IMR-90 (cell line): ENCODE results near the gene BRAP. TPM values are rescaled to one million over a fixed set of nuclear protein-coding genes. Genes with fewer than 3 reads are reported as not detected.

Source experiments
- ATAC-seq: fragments of 200-7000 bp; cut with Tn5 transposase; 2 replicates; pipeline ENCODE4 v1.9.1; 2020; ENCODE audit warnings: low read depth, mild to moderate bottlenecking, moderate library complexity
- BruUV-seq: library from RNA; stranded (reverse); fragments of 400-500 nt; replicated peaks from 2 replicates; lab custom pipeline; 2021; lab: Mats Ljungman, UMichigan
- CTCF ChIA-PET: fragments of 300-600 bp; formaldehyde crosslinking; extraction: SDS; loops from one replicate; lab custom pipeline; 2021; ENCODE audit warnings: antibody characterized with exemption; lab: Yijun Ruan, JAX
- POLR2A ChIA-PET: fragments of 300-600 bp; sonication (Branson Sonifier 250); formaldehyde crosslinking; loops from one replicate; lab custom pipeline; 2022; ENCODE audit warnings: antibody characterized with exemption; ENCODE audit not compliant: unreplicated experiment; lab: Charles Lee
- DNase-seq: peaks from one replicate; pipeline ENCODE4 v3.0.0; 2013
- H2AFZ ChIP-seq: replicated peaks from 2 replicates; pipeline ENCODE3; 2013; ENCODE audit warnings: low read length, mild to moderate bottlenecking; ENCODE audit not compliant: poor library complexity
- H2AK5ac ChIP-seq: 2 replicates; pipeline ENCODE4 v1.6.1; 2013; ENCODE audit warnings: low read depth, low read length, inconsistent platforms
- H2AK9ac ChIP-seq: replicated peaks from 2 replicates; pipeline ENCODE3; 2013; ENCODE audit warnings: mild to moderate bottlenecking, low read depth, low read length, moderate library complexity; ENCODE audit not compliant: poor library complexity
- H2BK120ac ChIP-seq: 2 replicates; pipeline ENCODE4 v1.6.1; 2013; ENCODE audit warnings: low read depth, low read length, inconsistent platforms
- H2BK15ac ChIP-seq: 3 replicates; pipeline ENCODE4 v1.6.1; 2013; ENCODE audit warnings: low read depth, low read length, inconsistent platforms
- H2BK20ac ChIP-seq: 2 replicates; pipeline ENCODE4 v1.6.1; 2013; ENCODE audit warnings: low read depth, mild to moderate bottlenecking, inconsistent platforms, low read length, moderate library complexity
- H2BK5ac ChIP-seq: 2 replicates; pipeline ENCODE4 v1.6.1; 2013; ENCODE audit warnings: mild to moderate bottlenecking, low read depth, low read length, inconsistent platforms; ENCODE audit not compliant: poor library complexity, severe bottlenecking
- H3K14ac ChIP-seq: replicated peaks from 2 replicates; pipeline ENCODE4 v1.6.1; 2013; ENCODE audit warnings: low read depth, low read length, inconsistent platforms
- H3K18ac ChIP-seq: 2 replicates; pipeline ENCODE4 v1.6.1; 2013; ENCODE audit warnings: low read depth, low read length, control low read depth
- H3K23ac ChIP-seq: 2 replicates; pipeline ENCODE4 v1.6.1; 2013; ENCODE audit warnings: low read depth, low read length, inconsistent platforms
- H3K27ac ChIP-seq: 2 replicates; pipeline ENCODE4 v1.5.1; 2013; ENCODE audit warnings: mild to moderate bottlenecking, control low read depth, low read length; ENCODE audit not compliant: insufficient read depth
- H3K27me3 ChIP-seq: 2 replicates; pipeline ENCODE4 v1.6.1; 2013; ENCODE audit warnings: low read length; ENCODE audit not compliant: control insufficient read depth, insufficient read depth
- H3K36me3 ChIP-seq: 2 replicates; pipeline ENCODE4 v1.6.1; 2013; ENCODE audit warnings: low read length, mixed read lengths; ENCODE audit not compliant: control insufficient read depth, insufficient read depth
- H3K4ac ChIP-seq: 2 replicates; pipeline ENCODE4 v1.6.1; 2013; ENCODE audit warnings: low read depth, low read length, inconsistent platforms
- H3K4me1 ChIP-seq: 2 replicates; pipeline ENCODE4 v1.6.1; 2013; ENCODE audit warnings: low read length, mixed read lengths; ENCODE audit not compliant: control insufficient read depth, insufficient read depth
- H3K4me2 ChIP-seq: 2 replicates; pipeline ENCODE4 v1.6.1; 2013; ENCODE audit warnings: low read depth, mild to moderate bottlenecking, control low read depth, low read length, moderate library complexity
- H3K4me3 ChIP-seq: 2 replicates; pipeline ENCODE4 v1.5.1; 2013; ENCODE audit warnings: low read depth, mild to moderate bottlenecking, control low read depth, low read length, moderate library complexity; ENCODE audit not compliant: insufficient read depth
- H3K56ac ChIP-seq: 2 replicates; pipeline ENCODE4 v1.6.1; 2013; ENCODE audit warnings: low read length, inconsistent platforms; ENCODE audit not compliant: insufficient read depth; ENCODE audit errors: extremely low read depth
- H3K79me1 ChIP-seq, 2 experiments: 2 replicates each; pipeline ENCODE4 v1.6.1; 2013; ENCODE audit warnings: low read length in 2 of 2, inconsistent platforms in 1 of 2, low read depth in 1 of 2
- H3K9ac ChIP-seq: 2 replicates; pipeline ENCODE4 v1.6.1; 2013; ENCODE audit warnings: low read depth, low read length, control low read depth
- H3K9me1 ChIP-seq: 2 replicates; pipeline ENCODE4 v1.6.1; 2013; ENCODE audit warnings: low read length, inconsistent platforms; ENCODE audit not compliant: insufficient read depth
- H3K9me3 ChIP-seq: 2 replicates; pipeline ENCODE4 v1.6.1; 2013; ENCODE audit warnings: low read length; ENCODE audit not compliant: control insufficient read depth, insufficient read depth
- H4K20me1 ChIP-seq: 2 replicates; pipeline ENCODE4 v1.6.1; 2013; ENCODE audit warnings: low read length, inconsistent platforms; ENCODE audit not compliant: insufficient read depth
- H4K5ac ChIP-seq: 2 replicates; pipeline ENCODE4 v1.6.1; 2013; ENCODE audit warnings: mild to moderate bottlenecking, low read depth, low read length, control low read depth
- H4K8ac ChIP-seq, 2 experiments: 2 replicates each; pipeline ENCODE4 v1.6.1; 2013; ENCODE audit warnings: low read depth in 2 of 2, low read length in 2 of 2, control low read depth in 1 of 2, inconsistent platforms in 1 of 2
- H4K91ac ChIP-seq: 2 replicates; pipeline ENCODE4 v1.6.1; 2013; ENCODE audit warnings: low read depth, low read length, inconsistent platforms; ENCODE audit not compliant: insufficient read depth
- BHLHE40 ChIP-seq: fragments of 150-350 bp; IDR thresholded peaks from 2 replicates; pipeline ENCODE4 v1.6.1; 2016; ENCODE audit warnings: mild to moderate bottlenecking, low read depth, low read length
- CEBPB ChIP-seq: IDR thresholded peaks from 2 replicates; pipeline ENCODE4 v1.6.1; 2012; ENCODE audit warnings: low read depth, low read length, improper control_type of control experiment
- CHD1 ChIP-seq: IDR thresholded peaks from 2 replicates; pipeline ENCODE4 v1.6.1; 2012; ENCODE audit warnings: low read depth, low read length, improper control_type of control experiment
- FOS ChIP-seq: fragments of 150-350 bp; IDR thresholded peaks from 2 replicates; pipeline ENCODE4 v1.6.1; 2016; ENCODE audit warnings: low read depth, low read length
- MAFK ChIP-seq: IDR thresholded peaks from 2 replicates; pipeline ENCODE4 v1.6.1; 2012; ENCODE audit warnings: low read depth, low read length, improper control_type of control experiment
- MAZ ChIP-seq: IDR thresholded peaks from 2 replicates; pipeline ENCODE4 v1.6.1; 2012; ENCODE audit warnings: low read depth, mild to moderate bottlenecking, low read length, improper control_type of control experiment, moderate library complexity, borderline replicate concordance
- MXI1 ChIP-seq: IDR thresholded peaks from 2 replicates; pipeline ENCODE4 v1.6.1; 2012; ENCODE audit warnings: low read depth, mild to moderate bottlenecking, low read length, moderate library complexity, borderline replicate concordance
- NFE2L2 ChIP-seq: fragments of 150-350 bp; IDR thresholded peaks from 2 replicates; pipeline ENCODE4 v1.6.1; 2016; ENCODE audit warnings: low read depth, mild to moderate bottlenecking, low read length
- POLR2A ChIP-seq: IDR thresholded peaks from 2 replicates; pipeline ENCODE4 v1.6.1; 2012; ENCODE audit warnings: mild to moderate bottlenecking, low read depth, low read length
- RAD21 ChIP-seq: IDR thresholded peaks from 2 replicates; pipeline ENCODE4 v1.6.1; 2012; ENCODE audit warnings: low read length, improper control_type of control experiment
- RCOR1 ChIP-seq: IDR thresholded peaks from 2 replicates; pipeline ENCODE4 v1.6.1; 2012; ENCODE audit warnings: mild to moderate bottlenecking, low read length, improper control_type of control experiment; ENCODE audit not compliant: insufficient replicate concordance
- RFX5 ChIP-seq: IDR thresholded peaks from 2 replicates; pipeline ENCODE4 v1.8.0; 2012; ENCODE audit warnings: low read depth, mild to moderate bottlenecking, low read length, moderate library complexity
- SMC3 ChIP-seq: fragments of 150-350 bp; IDR thresholded peaks from 2 replicates; pipeline ENCODE4 v1.6.1; 2016; ENCODE audit warnings: low read depth, mild to moderate bottlenecking, antibody characterized with exemption, low read length, moderate library complexity
- WGBS, 2 experiments: methylation state at CpG; one replicate each; pipeline versions ENCODE4 v1.1.5 to v1.1.7; 2013; ENCODE audit warnings: missing lambda C conversion rate in 2 of 2; ENCODE audit not compliant: insufficient read length in 1 of 2; ENCODE audit errors: extremely low coverage in 2 of 2; 5-methylcytosine and 5-hydroxymethylcytosine counted together
- dilution Hi-C: fragments of 300-500 bp; cut with HindIII; formaldehyde crosslinking; loops from one replicate; pipeline ENCODE4 v1.14.3; 2018; ENCODE audit warnings: low sequenced_read_pairs; ENCODE audit not compliant: unreplicated experiment
- in situ Hi-C: fragments of 300-500 bp; cut with MboI; formaldehyde crosslinking; loops from 3 replicates; pipeline ENCODE4 v1.14.3; 2019; ENCODE audit warnings: low sequenced_read_pairs, inconsistent platforms, mixed read lengths
- intact Hi-C: fragments of 100-400 bp; cut with micrococcal nuclease; formaldehyde crosslinking; loops from 2 replicates; pipeline ENCODE4 v1.10.0; 2022
- polyA plus RNA-seq, 3 experiments: library from polyadenylated mRNA; depleted of rRNA; stranded (reverse); fragments of >200 nt; gene quantifications; 2 replicates each; pipeline ENCODE4 v1.2.3, GENCODE V29; 2012; ENCODE audit warnings: low replicate concordance in 1 of 3
- total RNA-seq: library from RNA; depleted of rRNA; stranded (reverse); fragments of >200 nt; gene quantifications from 2 replicates; pipeline ENCODE4 v1.2.3, GENCODE V29; 2012
- TF ChIP-seq, protein P1 (sequence below): conservative IDR thresholded peaks from 2 replicates; pipeline ENCODE4 v1.5.1; 2012; ENCODE audit warnings: mild to moderate bottlenecking, low read depth, low read length, improper control_type of control experiment
- TF ChIP-seq, protein P2 (sequence below): fragments of 150-350 bp; IDR thresholded peaks from 2 replicates; pipeline ENCODE4 v1.6.1; 2016; ENCODE audit warnings: low read depth, mild to moderate bottlenecking, low read length, moderate library complexity, borderline replicate concordance
- TF ChIP-seq, protein P3 (sequence below): fragments of 150-350 bp; IDR thresholded peaks from 2 replicates; pipeline ENCODE4 v1.6.1; 2017; ENCODE audit warnings: mild to moderate bottlenecking, antibody characterized with exemption, low read length, low read depth

Gene BRAP
- total and polyA plus RNA-seq, 2 of the 4 experiments (the other 2 are of a cell fraction) = 10.3 to 17.2 TPM

DNA sequence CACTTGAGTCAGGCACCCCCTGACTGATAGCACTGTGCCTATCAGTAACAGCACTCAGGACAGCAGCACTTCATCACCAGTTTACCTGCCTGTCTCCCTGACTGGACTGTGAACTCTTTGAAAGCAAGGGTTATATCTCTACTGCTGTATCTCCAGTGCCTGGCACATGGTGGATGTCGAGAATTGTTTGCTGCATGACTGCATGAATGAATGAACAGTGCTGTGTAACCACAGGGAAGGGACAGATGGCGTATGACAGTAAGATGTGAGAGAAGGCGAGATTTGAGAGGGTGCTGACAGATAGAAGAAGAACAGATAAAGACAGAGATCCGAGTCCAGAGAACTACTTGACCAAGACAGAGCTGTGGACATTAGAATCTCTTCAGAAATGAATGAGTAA lies 29.7 kb downstream of the BRAP start:
- dilution Hi-C loops (no loop called here), in situ Hi-C loops (no loop called here), intact Hi-C loops (no loop called here)
- Histone ChIP-seq H3K18ac (no peak overlapping the region), H2AFZ (no peak overlapping the region), H3K14ac (no peak overlapping the region), H4K91ac (no peak overlapping the region), H3K4ac (no peak overlapping the region), H3K36me3 (peaks cover 47% of the 10 kb centered on the region), H3K56ac (no peak overlapping the region), H3K27ac (no peak overlapping the region), H3K9me3 (no peaks in the 10 kb centered on the region), H2BK120ac (no peak overlapping the region), H3K4me3 (no peak overlapping the region), H3K9me1 (no peaks in the 10 kb centered on the region; the same call in 1 of the 2 replicates), H3K4me2 (no peak overlapping the region), H4K20me1 (no peaks in the 10 kb centered on the region), H2AK5ac (no peak overlapping the region), H3K9ac (no peak overlapping the region), H2BK5ac (no peak overlapping the region), H2AK9ac (no peak overlapping the region), H3K23ac (no peak overlapping the region), H3K4me1 (no peaks in the 10 kb centered on the region), H2BK15ac (no peak overlapping the region), H4K5ac (no peak overlapping the region), H2BK20ac (no peak overlapping the region), H4K8ac (no peak overlapping the region), H3K79me1 (peaks cover 8 to 13% of the 10 kb centered on the region in 2 experiments; a peak in 3 of 4 replicates), H3K27me3 (no peaks in the 10 kb centered on the region)
- CTCF ChIA-PET = no interaction called here
- POLR2A ChIA-PET = no interaction called here
- TF ChIP-seq RCOR1 = no peak
- TF ChIP-seq FOS = no peak
- TF ChIP-seq, protein P1, sequence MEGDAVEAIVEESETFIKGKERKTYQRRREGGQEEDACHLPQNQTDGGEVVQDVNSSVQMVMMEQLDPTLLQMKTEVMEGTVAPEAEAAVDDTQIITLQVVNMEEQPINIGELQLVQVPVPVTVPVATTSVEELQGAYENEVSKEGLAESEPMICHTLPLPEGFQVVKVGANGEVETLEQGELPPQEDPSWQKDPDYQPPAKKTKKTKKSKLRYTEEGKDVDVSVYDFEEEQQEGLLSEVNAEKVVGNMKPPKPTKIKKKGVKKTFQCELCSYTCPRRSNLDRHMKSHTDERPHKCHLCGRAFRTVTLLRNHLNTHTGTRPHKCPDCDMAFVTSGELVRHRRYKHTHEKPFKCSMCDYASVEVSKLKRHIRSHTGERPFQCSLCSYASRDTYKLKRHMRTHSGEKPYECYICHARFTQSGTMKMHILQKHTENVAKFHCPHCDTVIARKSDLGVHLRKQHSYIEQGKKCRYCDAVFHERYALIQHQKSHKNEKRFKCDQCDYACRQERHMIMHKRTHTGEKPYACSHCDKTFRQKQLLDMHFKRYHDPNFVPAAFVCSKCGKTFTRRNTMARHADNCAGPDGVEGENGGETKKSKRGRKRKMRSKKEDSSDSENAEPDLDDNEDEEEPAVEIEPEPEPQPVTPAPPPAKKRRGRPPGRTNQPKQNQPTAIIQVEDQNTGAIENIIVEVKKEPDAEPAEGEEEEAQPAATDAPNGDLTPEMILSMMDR = no peak
- TF ChIP-seq RAD21 = no peak
- no peak for TF ChIP-seq POLR2A
- TF ChIP-seq, protein P2, sequence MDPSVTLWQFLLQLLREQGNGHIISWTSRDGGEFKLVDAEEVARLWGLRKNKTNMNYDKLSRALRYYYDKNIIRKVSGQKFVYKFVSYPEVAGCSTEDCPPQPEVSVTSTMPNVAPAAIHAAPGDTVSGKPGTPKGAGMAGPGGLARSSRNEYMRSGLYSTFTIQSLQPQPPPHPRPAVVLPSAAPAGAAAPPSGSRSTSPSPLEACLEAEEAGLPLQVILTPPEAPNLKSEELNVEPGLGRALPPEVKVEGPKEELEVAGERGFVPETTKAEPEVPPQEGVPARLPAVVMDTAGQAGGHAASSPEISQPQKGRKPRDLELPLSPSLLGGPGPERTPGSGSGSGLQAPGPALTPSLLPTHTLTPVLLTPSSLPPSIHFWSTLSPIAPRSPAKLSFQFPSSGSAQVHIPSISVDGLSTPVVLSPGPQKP = no peak
- no peak for TF ChIP-seq RFX5
- no peak for TF ChIP-seq MAFK
- TF ChIP-seq CEBPB = no peak
- TF ChIP-seq, protein P3, sequence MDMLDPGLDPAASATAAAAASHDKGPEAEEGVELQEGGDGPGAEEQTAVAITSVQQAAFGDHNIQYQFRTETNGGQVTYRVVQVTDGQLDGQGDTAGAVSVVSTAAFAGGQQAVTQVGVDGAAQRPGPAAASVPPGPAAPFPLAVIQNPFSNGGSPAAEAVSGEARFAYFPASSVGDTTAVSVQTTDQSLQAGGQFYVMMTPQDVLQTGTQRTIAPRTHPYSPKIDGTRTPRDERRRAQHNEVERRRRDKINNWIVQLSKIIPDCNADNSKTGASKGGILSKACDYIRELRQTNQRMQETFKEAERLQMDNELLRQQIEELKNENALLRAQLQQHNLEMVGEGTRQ = no peak
- no peak for TF ChIP-seq MXI1
- no peak for TF ChIP-seq CHD1
- no peak for TF ChIP-seq BHLHE40
- TF ChIP-seq NFE2L2 = no peak
- no peak for TF ChIP-seq SMC3
- TF ChIP-seq MAZ = no peak
- DNase-seq (no peak), ATAC-seq (no peak)
- WGBS, 2 experiments = 79% methylated on average over 4 of the region's 4 CpGs; no CpG with 5 or more reads in 1 of the 2 experiments
- BruUV-seq = no TSS peak
